Measurements from ENCODE around the gene MEOX2.

Gene MEOX2

GRCh38 chr7:15687546-15688278 is 1.2 kb upstream of the MEOX2 start:
- CTCF ChIA-PET = interaction anchor here (0.6 kb wide), 1 partner anchor 48 kb away, joined by 3 read pairs; no protein-coding TSS in a partner anchor
- no peak for DNase-seq (ENCODE audit: low spot score)
- TF ChIP-seq CTCF (conservative IDR thresholded peaks at IDR 0.05; ENCODE audit: low read depth) = no peak
- POLR2A ChIA-PET (ENCODE audit: low non-redundant PET) = no interaction called here
- no peak overlapping the region for H3K27ac ChIP-seq

GRCh38 chr7:15686957-15687545 is 568 bp upstream of the MEOX2 start:
- ChIA-PET POLR2A (ENCODE audit: low non-redundant PET) (no interaction called here), CTCF (interaction anchor here (0.9 kb wide), 1 partner anchor 34 kb away, joined by 3 read pairs; no protein-coding TSS in a partner anchor)
- no peak for DNase-seq (ENCODE audit: low spot score)
- no peak for TF ChIP-seq CTCF (conservative IDR thresholded peaks at IDR 0.05; ENCODE audit: low read depth)
- no peak overlapping the region for H3K27ac ChIP-seq

- no peak overlapping the region for H3K27ac ChIP-seq
- ChIA-PET POLR2A (ENCODE audit: low non-redundant PET) (no interaction called here), CTCF (interaction anchor here (1.0 kb wide), 1 partner anchor 35 kb away, joined by 4 read pairs; no protein-coding TSS in a partner anchor)
- DNase-seq (ENCODE audit: low spot score) = no peak
- TF ChIP-seq CTCF (conservative IDR thresholded peaks at IDR 0.05; ENCODE audit: low read depth) = no peak
These were observed 857 bp downstream of the MEOX2 start for GRCh38 chr7:15685358-15686294.

GRCh38 chr7:15684871-15685270 is 1.6 kb downstream of the MEOX2 start:
- ChIA-PET CTCF (interaction anchor here (1.0 kb wide), 1 partner anchor 36 kb away, joined by 4 read pairs; no protein-coding TSS in a partner anchor), POLR2A (ENCODE audit: low non-redundant PET) (no interaction called here)
- no peak overlapping the region for H3K27ac ChIP-seq
- no peak for TF ChIP-seq CTCF (conservative IDR thresholded peaks at IDR 0.05; ENCODE audit: low read depth)
- DNase-seq (ENCODE audit: low spot score) = no peak

- no peak for TF ChIP-seq CTCF (conservative IDR thresholded peaks at IDR 0.05; ENCODE audit: low read depth)
- H3K27ac ChIP-seq = no peak overlapping the region
- ChIA-PET POLR2A (ENCODE audit: low non-redundant PET) (no interaction called here), CTCF (no interaction called here)
- no peak for DNase-seq (ENCODE audit: low spot score)
These were observed 2.2 kb downstream of the MEOX2 start for GRCh38 chr7:15684111-15684800.
